H9 (cell line): ENCODE results near the gene ADGB. TPM values are rescaled to one million over a fixed set of nuclear protein-coding genes. Genes with fewer than 3 reads are reported as not detected.

Experiments used
- DNase-seq: peaks from one replicate; pipeline ENCODE4 v3.0.0-alpha.2; 2017
- H2AFZ ChIP-seq: one replicate; pipeline ENCODE4 v1.6.1; 2013; ENCODE audit warnings: mild to moderate bottlenecking, low read length, control low read depth, moderate library complexity
- H2AK5ac ChIP-seq: 2 replicates; pipeline ENCODE4 v1.6.1; 2013; ENCODE audit warnings: low read length, control low read depth, mixed read lengths; ENCODE audit not compliant: insufficient read length
- H2BK120ac ChIP-seq: one replicate; pipeline ENCODE4 v1.6.1; 2013; ENCODE audit warnings: low read depth, mild to moderate bottlenecking, low read length, control low read depth, inconsistent platforms; ENCODE audit not compliant: poor library complexity, severe bottlenecking
- H2BK12ac ChIP-seq: 2 replicates; pipeline ENCODE4 v1.6.1; 2013; ENCODE audit warnings: low read length, control low read depth, mixed read lengths, low read depth; ENCODE audit not compliant: insufficient read length
- H2BK15ac ChIP-seq: 2 replicates; pipeline ENCODE4 v1.6.1; 2013; ENCODE audit warnings: low read depth, low read length, control low read depth
- H2BK20ac ChIP-seq: one replicate; pipeline ENCODE4 v1.6.1; 2013; ENCODE audit warnings: low read depth, mild to moderate bottlenecking, low read length, control low read depth, inconsistent platforms; ENCODE audit not compliant: poor library complexity, severe bottlenecking
- H2BK5ac ChIP-seq: 2 replicates; pipeline ENCODE4 v1.6.1; 2013; ENCODE audit warnings: low read length, control low read depth, mixed read lengths; ENCODE audit not compliant: insufficient read length
- H3K14ac ChIP-seq: 2 replicates; pipeline ENCODE4 v1.6.1; 2013; ENCODE audit warnings: low read length, control low read depth; ENCODE audit not compliant: insufficient read depth
- H3K18ac ChIP-seq: 2 replicates; pipeline ENCODE4 v1.6.1; 2013; ENCODE audit warnings: low read depth, mild to moderate bottlenecking, mixed read lengths, low read length, control low read depth; ENCODE audit not compliant: insufficient read length
- H3K23ac ChIP-seq: 2 replicates; pipeline ENCODE4 v1.6.1; 2013; ENCODE audit warnings: low read length, control low read depth, mixed read lengths, low read depth; ENCODE audit not compliant: insufficient read length
- H3K23me2 ChIP-seq: 2 replicates; pipeline ENCODE4 v1.6.1; 2013; ENCODE audit warnings: low read depth, mild to moderate bottlenecking, mixed read lengths, low read length, control low read depth; ENCODE audit not compliant: insufficient read length, poor library complexity, severe bottlenecking
- H3K27ac ChIP-seq: 2 replicates; pipeline ENCODE4 v1.5.1; 2013; ENCODE audit warnings: low read length, control low read depth, mixed read lengths, low read depth; ENCODE audit not compliant: insufficient read length
- H3K27me3 ChIP-seq: 2 replicates; pipeline ENCODE4 v1.6.1; 2013; ENCODE audit warnings: low read length, control low read depth, inconsistent platforms; ENCODE audit not compliant: insufficient read depth
- H3K4ac ChIP-seq: 2 replicates; pipeline ENCODE4 v1.6.1; 2013; ENCODE audit warnings: low read depth, mild to moderate bottlenecking, control low read depth, inconsistent platforms, low read length, moderate library complexity
- H3K4me1 ChIP-seq: 2 replicates; pipeline ENCODE4 v1.6.1; 2013; ENCODE audit warnings: low read length, control low read depth, inconsistent platforms; ENCODE audit not compliant: insufficient read depth
- H3K4me2 ChIP-seq: 2 replicates; pipeline ENCODE4 v1.6.1; 2013; ENCODE audit warnings: low read length, control low read depth, mixed read lengths; ENCODE audit not compliant: insufficient read length, insufficient read depth
- H3K56ac ChIP-seq: 2 replicates; pipeline ENCODE4 v1.6.1; 2013; ENCODE audit warnings: low read depth, mild to moderate bottlenecking, mixed read lengths, low read length, control low read depth; ENCODE audit not compliant: insufficient read length
- H3K79me1 ChIP-seq: 2 replicates; pipeline ENCODE4 v1.6.1; 2013; ENCODE audit warnings: low read depth, mild to moderate bottlenecking, moderate library complexity, low read length, control low read depth, inconsistent platforms; ENCODE audit not compliant: insufficient read depth, poor library complexity, severe bottlenecking
- H3K79me2 ChIP-seq: 2 replicates; pipeline ENCODE4 v1.6.1; 2013; ENCODE audit warnings: low read length, control low read depth, inconsistent platforms; ENCODE audit not compliant: insufficient read depth
- H3K9ac ChIP-seq: 2 replicates; pipeline ENCODE4 v1.6.1; 2013; ENCODE audit warnings: low read length, control low read depth, mixed read lengths; ENCODE audit not compliant: insufficient read length; ENCODE audit errors: extremely low read depth
- H3K9me3 ChIP-seq: one replicate; pipeline ENCODE4 v1.6.1; 2013; ENCODE audit warnings: low read depth, low read length, inconsistent platforms; ENCODE audit not compliant: control insufficient read depth
- H3T11ph ChIP-seq: one replicate; pipeline ENCODE4 v1.6.1; 2013; ENCODE audit warnings: mild to moderate bottlenecking, low read length, control low read depth, inconsistent platforms
- H4K20me1 ChIP-seq: one replicate; pipeline ENCODE4 v1.6.1; 2013; ENCODE audit not compliant: control insufficient read depth, insufficient read length, insufficient read depth
- H4K5ac ChIP-seq: 2 replicates; pipeline ENCODE4 v1.6.1; 2013; ENCODE audit warnings: low read depth, mild to moderate bottlenecking, mixed read lengths, low read length, control low read depth; ENCODE audit not compliant: insufficient read length
- H4K8ac ChIP-seq: replicated peaks from 2 replicates; pipeline ENCODE4 v1.6.1; 2013; ENCODE audit warnings: low read length, control low read depth, mixed read lengths, low read depth; ENCODE audit not compliant: insufficient read length
- H4K91ac ChIP-seq: 2 replicates; pipeline ENCODE4 v1.6.1; 2013; ENCODE audit warnings: low read depth, mild to moderate bottlenecking, moderate library complexity, mixed read lengths, low read length, control low read depth; ENCODE audit not compliant: insufficient read length
- H3K27ac Mint-ChIP-seq, 3 experiments: 2 replicates in 2 of 3; 3 replicates in 1 of 3; pipeline ENCODE4 v1.8.0; 2020 to 2021; ENCODE audit warnings: mixed read lengths in 3 of 3, mild to moderate bottlenecking in 1 of 3, moderate library complexity in 1 of 3
- H3K27me3 Mint-ChIP-seq: 2 replicates; pipeline ENCODE4 v1.8.0; 2021; ENCODE audit warnings: low read depth, mild to moderate bottlenecking, moderate library complexity, mixed read lengths
- H3K36me3 Mint-ChIP-seq, 3 experiments: 2 replicates in 2 of 3; 3 replicates in 1 of 3; pipeline ENCODE4 v1.8.0; 2020 to 2021; ENCODE audit warnings: low read depth in 3 of 3, mixed read lengths in 3 of 3; ENCODE audit not compliant: insufficient read depth in 1 of 3
- H3K4me1 Mint-ChIP-seq, 2 experiments: 2 replicates each; pipeline ENCODE4 v1.8.0; 2020; ENCODE audit warnings: mixed read lengths in 2 of 2
- H3K4me3 Mint-ChIP-seq, 2 experiments: 2 replicates in 1 of 2; 3 replicates in 1 of 2; pipeline ENCODE4 v1.8.0; 2020 to 2021; ENCODE audit warnings: mild to moderate bottlenecking in 2 of 2, mixed read lengths in 2 of 2, moderate library complexity in 1 of 2
- H3K9me3 Mint-ChIP-seq, 2 experiments: 2 replicates in 1 of 2; 3 replicates in 1 of 2; pipeline ENCODE4 v1.8.0; 2020; ENCODE audit warnings: mild to moderate bottlenecking in 2 of 2, mixed read lengths in 2 of 2, moderate library complexity in 1 of 2
- WGBS: extraction: QIAGEN DNeasy Blood & Tissue Kit; methylation state at CpG from one replicate; pipeline ENCODE4 v1.1.7; 2013; ENCODE audit warnings: missing lambda C conversion rate, low lambda C conversion rate, mixed read lengths; ENCODE audit not compliant: insufficient read length; ENCODE audit errors: extremely low coverage; 5-methylcytosine and 5-hydroxymethylcytosine counted together
- total RNA-seq: library from RNA; stranded (reverse); gene quantifications from 2 replicates; pipeline ENCODE4 v1.2.1, GENCODE V29; 2021
- TF ChIP-seq, protein P1 (sequence below): fragments of 200-600 bp; sonication (generic); conservative IDR thresholded peaks from 3 replicates; pipeline ENCODE4 v1.8.0; 2021; ENCODE audit warnings: antibody characterized with exemption, mild to moderate bottlenecking

Gene ADGB
- total RNA-seq, 1 experiment from 2014 or later = not detected

DNA sequence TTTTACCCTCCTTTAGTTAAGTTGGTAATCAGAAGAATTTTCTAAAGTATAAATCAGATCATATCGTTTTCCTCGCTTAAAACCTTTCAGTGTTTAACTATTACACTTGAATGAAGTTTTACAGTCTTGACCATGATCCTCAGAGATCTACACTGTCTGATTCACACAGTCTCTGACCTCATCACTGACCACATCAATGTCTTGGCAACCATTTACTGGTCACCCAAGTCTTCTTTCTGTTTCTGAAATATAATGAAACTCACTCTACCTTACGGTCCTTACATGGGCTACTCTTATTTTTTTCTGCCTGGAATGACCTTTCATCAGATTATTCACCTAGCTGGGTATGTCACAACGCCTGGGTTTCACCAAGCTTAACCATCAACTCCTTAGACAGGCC is 71.4 kb downstream of the ADGB start:
- H3K4me2 ChIP-seq = no peak overlapping the region
- H3K4me3 Mint-ChIP-seq = no peak overlapping the region

More for the DNA sequence above, 71.4 kb downstream of the ADGB start:
- no peak overlapping the region for H2BK20ac ChIP-seq
- H3K56ac ChIP-seq = no peak overlapping the region
- H3K14ac ChIP-seq = no peak overlapping the region
- no peak overlapping the region for H3K23ac ChIP-seq
- no CpG with 5 or more reads among the region's 4 CpGs for WGBS
- no peak overlapping the region for H4K5ac ChIP-seq
- H2BK12ac ChIP-seq = no peak overlapping the region
- no peaks in the 10 kb centered on the region for H3K79me2 ChIP-seq
- no peak overlapping the region for H2BK15ac ChIP-seq
- H2AFZ ChIP-seq = no peak overlapping the region
- H3K23me2 ChIP-seq = no peaks in the 10 kb centered on the region
- Mint-ChIP-seq H3K36me3 (no peaks in the 10 kb centered on the region), H3K27ac (no peak overlapping the region), H3K4me1 (peaks cover 10 to 12% of the 10 kb centered on the region in 2 experiments), H3K27me3 (no peaks in the 10 kb centered on the region), H3K9me3 (no peaks in the 10 kb centered on the region; a peak in 1 of 5 replicates)
- H4K8ac ChIP-seq = no peak overlapping the region
- no peak overlapping the region for H3K4ac ChIP-seq
- no peaks in the 10 kb centered on the region for H3K9me3 ChIP-seq
- no peaks in the 10 kb centered on the region; the same call in 1 of the 2 replicates for H3K27me3 ChIP-seq
- H4K20me1 ChIP-seq = no peaks in the 10 kb centered on the region
- no peak overlapping the region for H2BK120ac ChIP-seq
- H4K91ac ChIP-seq = no peak overlapping the region
- H3K9ac ChIP-seq = no peak overlapping the region
- H3K4me1 ChIP-seq = no peaks in the 10 kb centered on the region; the same call in 1 of the 2 replicates
- H2BK5ac ChIP-seq = no peak overlapping the region
- TF ChIP-seq, protein P1, sequence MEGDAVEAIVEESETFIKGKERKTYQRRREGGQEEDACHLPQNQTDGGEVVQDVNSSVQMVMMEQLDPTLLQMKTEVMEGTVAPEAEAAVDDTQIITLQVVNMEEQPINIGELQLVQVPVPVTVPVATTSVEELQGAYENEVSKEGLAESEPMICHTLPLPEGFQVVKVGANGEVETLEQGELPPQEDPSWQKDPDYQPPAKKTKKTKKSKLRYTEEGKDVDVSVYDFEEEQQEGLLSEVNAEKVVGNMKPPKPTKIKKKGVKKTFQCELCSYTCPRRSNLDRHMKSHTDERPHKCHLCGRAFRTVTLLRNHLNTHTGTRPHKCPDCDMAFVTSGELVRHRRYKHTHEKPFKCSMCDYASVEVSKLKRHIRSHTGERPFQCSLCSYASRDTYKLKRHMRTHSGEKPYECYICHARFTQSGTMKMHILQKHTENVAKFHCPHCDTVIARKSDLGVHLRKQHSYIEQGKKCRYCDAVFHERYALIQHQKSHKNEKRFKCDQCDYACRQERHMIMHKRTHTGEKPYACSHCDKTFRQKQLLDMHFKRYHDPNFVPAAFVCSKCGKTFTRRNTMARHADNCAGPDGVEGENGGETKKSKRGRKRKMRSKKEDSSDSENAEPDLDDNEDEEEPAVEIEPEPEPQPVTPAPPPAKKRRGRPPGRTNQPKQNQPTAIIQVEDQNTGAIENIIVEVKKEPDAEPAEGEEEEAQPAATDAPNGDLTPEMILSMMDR = no peak
- no peak overlapping the region for H3K18ac ChIP-seq
- no peak overlapping the region for H2AK5ac ChIP-seq
- no peak for DNase-seq
- no peak overlapping the region for H3K27ac ChIP-seq
- H3K79me1 ChIP-seq = no peaks in the 10 kb centered on the region
- H3T11ph ChIP-seq = no peak overlapping the region
